Endothelial cell of umbilical vein (primary cell): Measurements from ENCODE around the gene ZNF680. TPM values are rescaled to one million over a fixed set of nuclear protein-coding genes. Genes with fewer than 3 reads are reported as not detected.
"Not testable (repeated sequence)": the region's sequence is repeated elsewhere in the genome, so short reads cannot be mapped to it uniquely, and the experiment has no call there.

Experiments used
- BruUV-seq: library from RNA; stranded (reverse); fragments of 400-500 nt; replicated peaks from 2 replicates; lab custom pipeline; 2021; lab: Mats Ljungman, UMichigan
- CTCF ChIA-PET: fragments of 300-600, 350-600 bp; sonication (Branson Sonifier 250); formaldehyde crosslinking; loops from one replicate; lab custom pipeline; 2021; ENCODE audit warnings: antibody characterized with exemption, inconsistent platforms; lab: Charles Lee
- POLR2A ChIA-PET: fragments of 300-600, 350-600 bp; sonication (Branson Sonifier 250); formaldehyde crosslinking; loops from one replicate; lab custom pipeline; 2021; ENCODE audit warnings: antibody characterized with exemption, inconsistent platforms; lab: Charles Lee
- DNase-seq: peaks from one replicate; pipeline ENCODE4 v3.0.0-alpha.2; 2011; ENCODE audit warnings: low read depth, low spot score
- FAIRE-seq: peaks from 2 replicates; lab custom pipeline; 2011; peaks lifted over from hg19 to GRCh38; lab: Jason Lieb, UNC
- H2AFZ ChIP-seq: 2 replicates; pipeline ENCODE4 v1.6.0; 2012; ENCODE audit warnings: low read depth, low read length, control low read depth, inconsistent platforms
- H3K27ac ChIP-seq: 2 replicates; pipeline ENCODE4 v1.5.1; 2011; ENCODE audit warnings: low read depth, mild to moderate bottlenecking, control low read depth, low read length, moderate library complexity; ENCODE audit not compliant: insufficient read depth
- H3K27me3 ChIP-seq, 2 experiments: 2 replicates each; pipeline versions ENCODE4 v1.6.0 to v1.6.1; 2011; ENCODE audit warnings: low read length in 2 of 2, mixed read lengths in 1 of 2; ENCODE audit not compliant: control insufficient read depth in 2 of 2, insufficient read depth in 2 of 2
- H3K36me3 ChIP-seq, 2 experiments: 2 replicates in 1 of 2; 3 replicates in 1 of 2; pipeline ENCODE4 v1.5.1; 2011; ENCODE audit warnings: low read length in 2 of 2, mild to moderate bottlenecking in 1 of 2, moderate library complexity in 1 of 2; ENCODE audit not compliant: control insufficient read depth in 2 of 2, insufficient read depth in 2 of 2; ENCODE audit errors: extremely low read depth in 1 of 2
- H3K4me1 ChIP-seq: 3 replicates; pipeline ENCODE4 v1.5.1; 2011; ENCODE audit warnings: mild to moderate bottlenecking, low read length; ENCODE audit not compliant: control insufficient read depth, insufficient read depth; ENCODE audit errors: extremely low read depth
- H3K4me2 ChIP-seq: 2 replicates; pipeline ENCODE4 v1.6.1; 2011; ENCODE audit warnings: low read length, control low read depth, mixed read lengths; ENCODE audit not compliant: insufficient read depth
- H3K4me3 ChIP-seq, 3 experiments: fragments of 200-600 bp in 1 of 3; sonication (generic), shearing (Covaris generic) in 1 of 3; replicated peaks in 1 of 3; 2 replicates each; pipeline ENCODE4 v1.5.1; 2011 to 2016; ENCODE audit warnings: control low read depth in 3 of 3, low read length in 3 of 3, mild to moderate bottlenecking in 2 of 3, inconsistent platforms in 1 of 3, low read depth in 1 of 3, moderate library complexity in 1 of 3; ENCODE audit not compliant: insufficient read depth in 1 of 3
- H3K79me2 ChIP-seq: 2 replicates; pipeline ENCODE4 v1.6.0; 2012; ENCODE audit warnings: low read length, inconsistent platforms; ENCODE audit not compliant: control insufficient read depth, insufficient read depth
- H3K9ac ChIP-seq: replicated peaks from 2 replicates; pipeline ENCODE3; 2011; ENCODE audit warnings: low read length, control low read depth; ENCODE audit not compliant: insufficient read depth; ENCODE audit errors: extremely low read depth
- H3K9me1 ChIP-seq: replicated peaks from 3 replicates; pipeline ENCODE4 v1.6.0; 2011; ENCODE audit warnings: mild to moderate bottlenecking, low read length; ENCODE audit not compliant: control insufficient read depth, insufficient read depth; ENCODE audit errors: extremely low read depth
- H3K9me3 ChIP-seq: replicated peaks from 2 replicates; pipeline ENCODE4 v1.5.1; 2012; ENCODE audit warnings: low read length, inconsistent platforms; ENCODE audit not compliant: control insufficient read depth, insufficient read depth
- H4K20me1 ChIP-seq: replicated peaks from 2 replicates; pipeline ENCODE3; 2011; ENCODE audit warnings: mild to moderate bottlenecking, low read length; ENCODE audit not compliant: control insufficient read depth, insufficient read depth; ENCODE audit errors: extremely low read depth
- CTCF ChIP-seq, 2 donors: IDR thresholded peaks; 1 replicate in 1 of 2; 2 replicates in 1 of 2; pipeline ENCODE4 v1.5.1; 2011; ENCODE audit warnings: low read length in 2 of 2, mild to moderate bottlenecking in 2 of 2, moderate library complexity in 2 of 2, control low read depth in 1 of 2, inconsistent platforms in 1 of 2, low read depth in 1 of 2; ENCODE audit not compliant: insufficient read depth in 1 of 2; ENCODE audit errors: extremely low read depth in 1 of 2
- EZH2 ChIP-seq: IDR thresholded peaks from 2 replicates; pipeline ENCODE4 v1.6.1; 2012; ENCODE audit warnings: borderline replicate concordance, low read depth, mild to moderate bottlenecking, moderate library complexity, low read length, inconsistent platforms; ENCODE audit not compliant: severe bottlenecking
- FOS ChIP-seq: IDR thresholded peaks from 2 replicates; pipeline ENCODE4 v1.6.1; 2011; ENCODE audit warnings: mild to moderate bottlenecking, low read length, moderate library complexity, borderline replicate concordance; ENCODE audit not compliant: insufficient read depth
- GATA2 ChIP-seq: IDR thresholded peaks from 2 replicates; pipeline ENCODE4 v1.7.0; 2011; ENCODE audit warnings: low read depth, mild to moderate bottlenecking, moderate library complexity, mixed read lengths, low read length; ENCODE audit not compliant: insufficient read length, insufficient read depth
- JUN ChIP-seq: IDR thresholded peaks from 2 replicates; pipeline ENCODE4 v1.6.1; 2011; ENCODE audit warnings: borderline replicate concordance, low read depth; ENCODE audit not compliant: insufficient read length, insufficient read depth
- MAX ChIP-seq: IDR thresholded peaks from 2 replicates; pipeline ENCODE4 v1.6.1; 2011; ENCODE audit not compliant: insufficient read depth, insufficient read length
- MYC ChIP-seq: IDR thresholded peaks from one replicate; pipeline ENCODE4 v1.6.1; 2011; ENCODE audit warnings: mild to moderate bottlenecking, low read depth, low read length
- POLR2A ChIP-seq: IDR thresholded peaks from 2 replicates; pipeline ENCODE4 v1.6.1; 2012; ENCODE audit warnings: low read depth, mild to moderate bottlenecking, control low read depth, low read length
- POLR2AphosphoS5 ChIP-seq: IDR thresholded peaks from 2 replicates; pipeline ENCODE4 v1.6.1; 2012; ENCODE audit warnings: low read depth, mild to moderate bottlenecking, control low read depth, low read length, moderate library complexity; ENCODE audit not compliant: insufficient read depth
- dilution Hi-C: fragments of 300-500 bp; cut with MboI; formaldehyde crosslinking; loops from one replicate; pipeline ENCODE4 v1.15.0; 2019; ENCODE audit warnings: low sequenced_read_pairs; ENCODE audit not compliant: extremely low pct_ligation_motif_present
- intact Hi-C: fragments of 100-400 bp; cut with micrococcal nuclease; formaldehyde crosslinking; loops from one replicate; pipeline ENCODE4 v1.10.0; 2022
- polyA plus RNA-seq, 4 experiments: library from polyadenylated mRNA; depleted of rRNA in 3 of 4; stranded (reverse) in 3 of 4; unstranded in 1 of 4; fragments of >200 nt; gene quantifications; 2 replicates each; pipeline versions ENCODE4 v1.2.1 to v1.2.3, GENCODE V29; 2011 to 2012; ENCODE audit warnings: missing spikeins in 1 of 4
- total RNA-seq: library from RNA; stranded (reverse); gene quantifications from 2 replicates; pipeline ENCODE4 v1.2.3, GENCODE V29; 2021

ZNF680 gene
- total and polyA plus RNA-seq, 2 donors (not counting 3 experiments of a cell fraction or from before 2014, with no cell fraction given), result 1.0 to 10.8 TPM

DNA sequence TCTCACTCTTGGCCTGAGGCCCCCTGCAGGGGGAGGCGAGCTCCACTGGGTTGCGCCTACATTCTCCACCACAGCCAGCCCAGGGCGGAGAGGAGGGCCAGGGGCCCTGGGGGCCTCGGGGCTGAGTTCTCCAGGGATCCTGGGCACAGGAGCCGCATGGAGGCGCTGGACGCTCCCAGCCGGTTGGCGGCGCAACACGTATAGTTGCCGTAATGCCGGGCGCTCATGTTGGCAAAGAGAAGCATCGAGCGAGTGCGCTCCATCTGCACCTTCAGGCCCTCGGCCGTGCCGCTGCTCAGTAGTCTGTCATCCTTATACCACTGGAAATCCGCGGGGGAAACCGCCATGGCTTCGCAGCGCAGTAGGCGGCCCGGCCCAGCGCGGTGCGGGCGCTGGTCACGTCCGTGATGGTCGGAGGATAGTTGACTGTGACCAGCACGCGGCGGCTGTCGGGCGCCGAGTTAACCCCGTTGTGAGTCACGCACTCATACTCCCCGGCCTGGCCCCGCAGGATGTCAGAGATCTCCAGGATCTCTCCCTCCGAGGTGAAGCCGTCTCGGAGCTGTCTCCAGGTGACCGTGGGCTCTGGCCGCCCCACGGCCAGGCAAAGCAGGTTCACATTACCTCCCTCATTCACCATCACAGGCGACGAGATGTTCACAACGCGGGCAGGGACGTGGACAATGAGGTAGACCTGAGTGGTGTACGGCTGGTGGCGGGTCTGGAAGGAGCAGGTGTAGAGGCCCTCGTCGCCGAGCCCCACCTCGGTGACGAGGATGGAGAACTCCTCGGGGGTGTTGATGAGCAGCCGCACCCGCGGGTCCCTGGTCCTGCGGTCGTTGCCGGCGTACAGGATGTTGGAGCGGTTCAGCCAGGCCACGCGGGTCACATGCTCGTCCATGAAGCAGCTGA is 6.8 kb upstream of the ZNF680 start:
- H3K9me1 ChIP-seq, H3K27ac ChIP-seq, H4K20me1 ChIP-seq, FAIRE-seq, H3K4me1 ChIP-seq, BruUV-seq, CTCF ChIA-PET, H3K79me2 ChIP-seq, H3K9ac ChIP-seq, intact Hi-C loops, dilution Hi-C loops, POLR2A ChIA-PET, H3K36me3 ChIP-seq, H3K9me3 ChIP-seq: not testable (repeated sequence)
- H3K4me2 ChIP-seq, result peak overlapping the region; percentile 36
- DNase-seq, result peak; percentile 19
- H3K27me3 ChIP-seq, result peaks cover 3 to 11% of the 10 kb centered on the region in 2 experiments
- peak in 1 of 2 donors; percentile 54 for TF ChIP-seq CTCF (IDR thresholded peaks at IDR 0.05; ENCODE audit: extremely low read depth in 1 of 2, insufficient read depth in 1 of 2, low read depth in 1 of 2, low read length in 2 of 2)
- H3K4me3 ChIP-seq, result peak overlapping the region in 1 of 3 experiments; percentile 22
- peak overlapping the region; percentile 72 for H2AFZ ChIP-seq

DNA sequence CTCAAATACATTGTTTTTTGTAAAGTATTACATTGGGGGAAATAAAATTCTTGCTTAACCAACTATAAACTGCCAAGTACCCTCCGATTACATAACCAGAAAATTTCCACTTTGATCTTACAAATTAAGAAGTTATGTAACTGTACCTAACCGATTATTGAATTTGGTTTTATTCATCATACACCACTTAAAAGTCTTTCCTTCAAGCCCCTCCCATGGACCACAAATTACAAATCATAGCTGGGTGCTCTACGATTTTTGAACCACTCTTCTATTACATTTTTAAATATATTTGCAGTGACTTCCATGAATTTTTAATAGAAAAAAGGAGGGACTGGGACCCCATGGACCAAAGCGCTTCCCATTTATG is 630 bp downstream of the ZNF680 start:
- Histone ChIP-seq H3K4me2 (peak overlapping the region; percentile 66), H3K9me1 (no peaks in the 10 kb centered on the region), H3K4me3 (peak overlapping the region; percentile 70 to 90 (median 86)), H3K9ac (peak overlapping the region; percentile 94), H4K20me1 (no peaks in the 10 kb centered on the region), H2AFZ (peak overlapping the region; percentile 98), H3K4me1 (no peaks in the 10 kb centered on the region), H3K27ac (peak overlapping the region; percentile 89), H3K36me3 (no peaks in the 10 kb centered on the region), H3K9me3 (no peaks in the 10 kb centered on the region), H3K79me2 (peaks cover 25% of the 10 kb centered on the region), H3K27me3 (no peaks in the 10 kb centered on the region)
- no peak for TF ChIP-seq CTCF (IDR thresholded peaks at IDR 0.05; ENCODE audit: extremely low read depth in 1 of 2, insufficient read depth in 1 of 2, low read depth in 1 of 2, low read length in 2 of 2)
- no peak for TF ChIP-seq FOS
- no peak for TF ChIP-seq MYC
- TF ChIP-seq MAX, result no peak
- no peak for TF ChIP-seq POLR2A
- TF ChIP-seq POLR2AphosphoS5, result no peak
- TF ChIP-seq JUN, result no peak
- no peak for TF ChIP-seq EZH2
- no peak for TF ChIP-seq GATA2
- BruUV-seq, result no TSS peak
- intact Hi-C loops, result loop anchor here (5.0 kb wide), 1 partner anchor 230 kb away; the partner anchor contains the start of gene ZNF138
- DNase-seq, result no peak
- CTCF ChIA-PET, result interaction anchor here (0.7 to 1.0 kb wide), 2 partner anchors 10 to 24 kb away, joined by 3 read pairs; no protein-coding TSS in a partner anchor
- no peak for FAIRE-seq
- POLR2A ChIA-PET, result interaction anchor here (0.7 to 1.3 kb wide), 2 partner anchors 103 to 518 kb away, joined by 4 to 7 read pairs; partner anchors contain the start of gene ZNF107
- dilution Hi-C loops, result no loop called here
